IMR-90 (cell line): ENCODE data around the gene KCTD2. TPM values are rescaled to one million over a fixed set of nuclear protein-coding genes. Genes with fewer than 3 reads are reported as not detected.

Experiments used
- CHD1 ChIP-seq: IDR thresholded peaks from 2 replicates; pipeline ENCODE4 v1.6.1; 2012; ENCODE audit warnings: low read depth, low read length, improper control_type of control experiment
- FOS ChIP-seq: fragments of 150-350 bp; IDR thresholded peaks from 2 replicates; pipeline ENCODE4 v1.6.1; 2016; ENCODE audit warnings: low read depth, low read length
- MAZ ChIP-seq: IDR thresholded peaks from 2 replicates; pipeline ENCODE4 v1.6.1; 2012; ENCODE audit warnings: low read depth, mild to moderate bottlenecking, low read length, improper control_type of control experiment, moderate library complexity, borderline replicate concordance
- POLR2A ChIP-seq: IDR thresholded peaks from 2 replicates; pipeline ENCODE4 v1.6.1; 2012; ENCODE audit warnings: mild to moderate bottlenecking, low read depth, low read length
- RFX5 ChIP-seq: IDR thresholded peaks from 2 replicates; pipeline ENCODE4 v1.8.0; 2012; ENCODE audit warnings: low read depth, mild to moderate bottlenecking, low read length, moderate library complexity
- polyA plus RNA-seq, 3 experiments: library from polyadenylated mRNA; depleted of rRNA; stranded (reverse); fragments of >200 nt; gene quantifications; 2 replicates each; pipeline ENCODE4 v1.2.3, GENCODE V29; 2012; ENCODE audit warnings: low replicate concordance in 1 of 3
- total RNA-seq: library from RNA; depleted of rRNA; stranded (reverse); fragments of >200 nt; gene quantifications from 2 replicates; pipeline ENCODE4 v1.2.3, GENCODE V29; 2012
- TF ChIP-seq, protein P1 (sequence below): conservative IDR thresholded peaks from 2 replicates; pipeline ENCODE4 v1.5.1; 2012; ENCODE audit warnings: mild to moderate bottlenecking, low read depth, low read length, improper control_type of control experiment

The KCTD2 gene
- total and polyA plus RNA-seq, 2 of the 4 experiments (the other 2 are of a cell fraction): 9.1 to 18.4 TPM

- TF ChIP-seq, protein P1, sequence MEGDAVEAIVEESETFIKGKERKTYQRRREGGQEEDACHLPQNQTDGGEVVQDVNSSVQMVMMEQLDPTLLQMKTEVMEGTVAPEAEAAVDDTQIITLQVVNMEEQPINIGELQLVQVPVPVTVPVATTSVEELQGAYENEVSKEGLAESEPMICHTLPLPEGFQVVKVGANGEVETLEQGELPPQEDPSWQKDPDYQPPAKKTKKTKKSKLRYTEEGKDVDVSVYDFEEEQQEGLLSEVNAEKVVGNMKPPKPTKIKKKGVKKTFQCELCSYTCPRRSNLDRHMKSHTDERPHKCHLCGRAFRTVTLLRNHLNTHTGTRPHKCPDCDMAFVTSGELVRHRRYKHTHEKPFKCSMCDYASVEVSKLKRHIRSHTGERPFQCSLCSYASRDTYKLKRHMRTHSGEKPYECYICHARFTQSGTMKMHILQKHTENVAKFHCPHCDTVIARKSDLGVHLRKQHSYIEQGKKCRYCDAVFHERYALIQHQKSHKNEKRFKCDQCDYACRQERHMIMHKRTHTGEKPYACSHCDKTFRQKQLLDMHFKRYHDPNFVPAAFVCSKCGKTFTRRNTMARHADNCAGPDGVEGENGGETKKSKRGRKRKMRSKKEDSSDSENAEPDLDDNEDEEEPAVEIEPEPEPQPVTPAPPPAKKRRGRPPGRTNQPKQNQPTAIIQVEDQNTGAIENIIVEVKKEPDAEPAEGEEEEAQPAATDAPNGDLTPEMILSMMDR: no peak
- TF ChIP-seq RFX5: no peak
- TF ChIP-seq CHD1: no peak
- no peak for TF ChIP-seq MAZ
- no peak for TF ChIP-seq FOS
- no peak for TF ChIP-seq POLR2A
These were observed 35.7 kb downstream of the KCTD2 start (continued) for GRCh38 chr17:75082683-75083082.
